AG20443 (cell line): ENCODE data around the gene ASTN2.

Source experiments
- DNase-seq: peaks from one replicate; pipeline ENCODE4 v3.0.0; 2012; ENCODE audit warnings: low spot score, mixed read lengths

Gene ASTN2

GRCh38 chr9:117014061-117014460, 400.8 kb downstream of the ASTN2 start:
- DNase-seq = no peak

DNA sequence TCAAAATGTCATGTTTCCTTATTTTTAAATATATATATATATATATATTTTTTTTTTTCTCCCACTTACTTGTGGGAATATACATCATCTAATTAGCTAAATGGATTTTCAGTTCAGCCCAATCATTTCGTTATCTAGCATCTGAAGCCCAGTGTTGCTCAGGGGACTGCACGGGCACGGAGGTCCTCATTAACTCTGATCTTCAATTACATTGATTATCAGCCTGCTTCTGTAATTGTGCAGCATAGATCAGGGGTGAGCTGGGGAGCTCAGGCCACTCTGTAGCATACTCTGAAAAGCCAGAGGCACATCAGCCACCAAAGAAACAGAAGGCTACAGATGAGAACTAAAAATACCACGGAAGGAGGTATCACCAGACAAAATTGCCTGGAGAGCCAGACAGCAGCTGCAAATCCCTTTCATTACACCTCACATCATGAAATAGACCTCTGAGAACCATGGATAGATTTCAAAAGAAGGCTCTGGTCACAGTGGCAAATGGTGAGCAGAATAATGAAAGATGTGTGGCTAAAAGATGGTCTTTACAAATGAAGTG, 401.3 kb downstream of the ASTN2 start:
- no peak for DNase-seq

DNA sequence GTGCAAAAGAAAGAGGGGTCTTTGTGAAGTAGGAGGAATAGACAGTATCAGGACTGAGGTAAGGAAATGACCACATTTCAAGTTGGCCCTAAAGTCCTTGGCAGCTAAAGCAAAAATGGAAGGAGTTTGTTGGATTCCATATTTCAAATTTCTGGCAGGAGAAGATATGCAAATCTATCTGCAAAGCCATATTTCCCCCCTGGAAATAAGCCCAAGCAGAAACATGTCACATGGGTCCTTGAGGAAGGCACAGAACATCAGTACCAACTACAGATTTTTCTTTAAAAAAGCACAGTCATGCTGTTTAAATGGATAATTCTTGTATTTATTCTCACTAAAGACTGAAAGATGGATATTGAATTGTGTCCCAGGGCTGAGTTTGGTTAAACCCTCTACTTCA, 404.8 kb downstream of the ASTN2 start:
- DNase-seq = no peak

DNA sequence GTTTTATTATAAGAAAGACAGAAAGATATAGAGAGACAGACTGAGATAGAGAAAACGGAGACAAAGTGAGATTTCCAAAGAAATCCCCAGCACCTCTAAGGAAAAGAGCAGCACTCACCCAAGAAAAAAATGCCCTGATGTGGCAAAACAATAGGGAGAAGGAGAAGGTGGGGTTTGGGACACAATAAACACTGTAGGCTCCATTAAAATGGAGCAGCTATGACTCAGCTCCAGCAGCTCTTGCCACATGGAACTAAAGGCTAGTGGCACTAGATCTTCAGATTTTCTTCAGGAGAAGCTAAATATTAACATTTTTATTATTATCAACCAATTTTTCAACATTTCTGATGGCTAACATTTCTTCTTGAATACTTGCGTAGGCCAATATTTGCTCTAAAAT, 406.0 kb downstream of the ASTN2 start:
- DNase-seq = no peak

DNA sequence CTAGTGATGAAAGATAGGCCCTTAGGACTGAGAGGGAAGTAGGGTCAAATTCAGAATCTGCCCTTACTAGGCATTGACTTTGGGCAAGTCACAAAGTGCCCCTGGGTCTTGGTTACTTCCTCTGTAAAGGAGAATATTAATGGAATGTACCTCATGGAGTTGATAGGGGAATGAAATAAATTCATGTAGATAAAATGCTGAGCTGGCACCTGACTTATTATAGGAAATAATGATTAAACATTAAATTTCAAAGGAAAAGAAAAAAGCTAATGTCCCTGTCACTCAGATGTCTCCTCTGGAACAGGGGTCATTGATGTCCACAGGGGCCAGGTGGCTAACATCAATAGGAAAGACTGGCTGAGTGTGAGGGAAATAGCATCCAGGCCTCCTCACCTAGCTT, 406.4 kb downstream of the ASTN2 start:
- DNase-seq = no peak

DNA sequence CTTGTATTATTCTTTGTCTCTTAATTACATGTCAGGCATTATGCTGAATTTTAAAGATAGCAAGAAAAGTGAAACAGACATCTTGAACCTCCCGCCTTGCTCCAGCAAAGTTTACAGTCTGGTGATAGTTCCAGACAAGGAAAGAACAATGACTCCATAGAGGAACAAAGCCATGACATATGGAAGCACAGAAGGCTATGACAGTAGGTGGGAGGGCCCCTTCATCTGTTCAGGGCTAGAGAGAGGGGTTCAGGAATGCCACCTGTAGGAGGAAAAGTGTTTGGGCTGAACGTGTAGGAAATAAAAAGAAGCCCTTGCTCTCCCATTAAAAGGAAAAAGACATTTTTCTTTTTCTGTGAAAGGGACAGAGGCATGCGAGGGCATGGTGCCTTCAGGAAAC, 412.2 kb downstream of the ASTN2 start:
- DNase-seq = no peak

GRCh38 chr9:117000834-117001233, 414.0 kb downstream of the ASTN2 start:
- DNase-seq = no peak

- no peak for DNase-seq
Observed at GRCh38 chr9:117000196-117000723, 414.6 kb downstream of the ASTN2 start.

GRCh38 chr9:116998305-116998704, 416.6 kb downstream of the ASTN2 start:
- DNase-seq = peak; percentile 24

- no peak for DNase-seq
Observed at GRCh38 chr9:116992865-116993264, 422.0 kb downstream of the ASTN2 start.

DNA sequence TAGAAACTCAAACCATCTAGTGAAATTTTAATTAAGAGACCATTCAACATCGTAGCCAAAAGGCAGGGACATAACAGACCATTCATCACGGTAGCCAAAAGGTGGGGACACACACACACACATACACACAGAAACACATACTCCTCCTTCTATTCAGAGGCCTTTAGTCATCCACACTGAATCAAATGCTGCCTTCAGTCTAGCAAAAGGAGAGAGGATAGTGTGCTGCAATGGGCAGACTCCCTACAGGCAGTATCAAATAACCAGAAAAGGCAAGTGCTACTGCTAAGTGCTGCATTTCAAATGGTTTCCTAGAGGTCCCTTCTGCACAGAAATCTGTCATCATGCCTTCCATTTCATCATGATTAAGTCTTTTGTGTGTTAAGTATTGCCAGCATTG, 423.8 kb downstream of the ASTN2 start:
- no peak for DNase-seq

GRCh38 chr9:116990592-116990991, 424.3 kb downstream of the ASTN2 start:
- DNase-seq = no peak

DNA sequence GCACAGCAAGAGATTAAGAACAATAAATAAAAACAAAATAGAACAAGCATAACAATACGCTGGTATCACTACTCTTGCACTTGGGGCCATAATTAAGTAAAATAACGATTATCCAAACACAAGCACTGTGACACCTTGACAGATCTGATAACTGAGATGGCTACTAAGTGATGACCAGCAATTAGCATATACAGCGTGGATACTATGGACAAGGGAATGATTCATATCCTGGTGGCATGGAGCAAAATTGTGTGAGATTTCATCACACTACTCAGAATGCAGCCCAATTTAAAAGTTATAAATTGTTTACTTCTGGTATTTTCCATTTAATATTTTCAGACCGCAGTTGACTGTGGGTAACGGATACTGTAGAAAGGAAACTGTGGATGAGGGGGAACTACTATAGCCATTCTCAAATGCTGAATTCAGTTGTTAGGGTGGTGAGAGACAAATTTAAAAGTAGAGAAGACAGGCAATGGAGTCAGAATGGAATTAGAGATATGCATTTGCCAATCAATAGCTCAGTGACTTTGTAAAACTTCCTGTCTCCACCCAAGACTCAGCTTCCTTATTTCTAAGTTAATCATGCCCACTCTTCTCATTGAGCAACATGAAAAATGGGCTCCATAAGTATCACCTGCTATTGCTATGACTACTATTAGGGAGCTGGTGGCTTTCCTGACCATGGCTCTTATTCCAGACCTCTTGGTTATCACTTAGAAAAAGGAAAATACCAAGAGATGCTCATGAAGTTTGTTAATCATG, 427.0 kb downstream of the ASTN2 start:
- no peak for DNase-seq

- no peak for DNase-seq
Observed at GRCh38 chr9:116986015-116986414, 428.8 kb downstream of the ASTN2 start.

DNA sequence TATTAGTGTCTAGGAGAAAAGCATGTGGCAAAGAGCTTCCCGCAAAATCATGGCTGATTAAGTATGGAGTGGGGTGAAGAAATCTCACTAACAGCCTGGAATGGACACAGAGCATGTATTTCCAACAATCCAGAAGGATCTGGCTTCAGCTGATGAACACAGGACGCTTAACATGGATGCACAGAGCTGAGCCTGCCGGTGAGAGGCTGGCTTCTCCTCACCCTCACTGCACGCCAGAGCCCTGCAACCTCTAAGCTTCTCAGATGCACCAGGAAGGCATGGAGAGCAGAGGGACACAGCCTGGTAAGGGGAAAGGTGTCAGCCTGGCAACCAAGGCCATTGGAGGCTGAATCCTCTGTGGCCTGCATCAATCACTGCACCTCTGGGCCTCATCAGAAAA, 429.3 kb downstream of the ASTN2 start:
- no peak for DNase-seq

GRCh38 chr9:116984111-116984510, 430.7 kb downstream of the ASTN2 start:
- DNase-seq = no peak

GRCh38 chr9:116980582-116981120, 434.2 kb downstream of the ASTN2 start:
- no peak for DNase-seq

- DNase-seq = no peak
Observed at GRCh38 chr9:116979456-116979855, 435.4 kb downstream of the ASTN2 start.

GRCh38 chr9:116978155-116978554, 436.7 kb downstream of the ASTN2 start:
- no peak for DNase-seq

DNA sequence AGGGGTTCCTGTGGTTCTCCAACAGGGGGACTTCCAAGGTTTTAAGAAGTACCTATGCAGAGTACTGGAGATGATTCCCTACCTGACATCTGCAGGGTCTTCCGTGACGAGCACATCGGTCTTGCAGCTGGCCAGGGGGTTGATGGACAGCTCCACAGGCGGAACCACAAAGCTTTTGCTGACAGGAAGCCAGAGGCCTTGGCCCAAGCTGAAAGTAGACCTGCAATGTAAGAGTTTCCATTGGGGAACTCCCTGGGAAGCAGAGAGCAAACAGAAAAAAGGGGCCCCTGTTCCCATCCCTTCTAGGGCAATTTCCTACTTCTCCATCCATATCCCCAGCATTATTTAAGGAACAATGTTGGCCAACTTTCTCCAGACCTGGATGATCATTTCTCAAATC, 439.7 kb downstream of the ASTN2 start:
- DNase-seq = no peak

GRCh38 chr9:116966199-116966598, 448.7 kb downstream of the ASTN2 start:
- no peak for DNase-seq

DNA sequence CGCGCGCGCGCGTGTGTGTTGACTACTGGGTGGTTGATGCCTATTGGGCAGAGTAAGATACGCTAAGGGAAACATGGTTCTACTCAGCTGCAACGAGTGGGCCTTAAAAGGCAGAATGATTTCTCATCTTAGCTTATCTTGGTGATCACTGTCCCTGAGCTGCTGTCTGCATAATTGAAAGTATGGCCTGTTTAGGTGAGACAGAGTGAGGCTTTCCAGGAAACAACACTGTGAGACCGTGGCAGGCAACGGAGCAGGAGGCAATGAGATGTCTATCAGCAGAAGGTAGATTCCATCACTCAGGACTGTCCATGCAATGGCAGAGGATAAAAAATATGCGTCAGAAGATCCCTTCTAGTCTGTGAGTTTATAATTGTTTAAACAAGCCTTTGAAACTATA, 450.6 kb downstream of the ASTN2 start:
- DNase-seq = no peak

DNA sequence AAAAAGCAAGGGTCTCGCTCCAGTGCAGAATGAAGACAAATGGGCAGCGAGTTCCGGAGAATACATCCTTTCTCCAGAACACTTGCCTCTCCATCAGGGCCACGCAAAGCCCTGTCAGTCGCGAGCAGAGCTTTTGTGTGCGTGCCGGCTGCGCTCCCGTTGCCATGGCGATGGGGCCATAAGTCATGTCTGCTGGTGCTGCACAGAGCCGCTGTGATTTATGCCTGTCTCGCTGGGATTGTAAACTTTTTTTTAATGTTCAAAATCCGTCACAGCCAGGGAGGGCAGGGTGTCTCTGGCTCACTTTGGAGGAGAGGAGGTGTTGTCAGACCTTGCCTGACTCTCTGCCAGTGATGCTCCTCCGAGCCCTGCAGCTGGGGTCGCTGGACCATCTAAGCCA, 455.0 kb downstream of the ASTN2 start:
- peak; percentile 16 for DNase-seq

DNA sequence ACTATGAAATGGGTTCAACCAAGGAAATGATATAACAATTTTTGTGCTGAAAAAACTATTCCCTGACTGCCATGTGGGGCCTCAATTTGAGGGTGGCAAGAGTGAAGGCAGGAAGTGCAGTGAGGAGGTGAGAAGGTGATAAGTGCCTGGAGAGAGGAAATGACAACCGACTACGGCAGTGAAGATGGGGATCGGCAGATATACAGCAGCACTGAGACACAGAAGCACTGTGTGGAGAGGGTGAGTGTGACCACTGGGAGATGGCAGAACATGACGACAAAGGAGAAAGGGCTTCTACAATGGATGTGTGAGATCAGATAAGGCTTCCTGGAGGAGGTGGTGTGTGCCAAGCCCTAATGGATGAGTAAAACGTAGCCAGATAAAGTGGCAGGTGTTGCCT, 456.0 kb downstream of the ASTN2 start:
- DNase-seq = no peak
